NCI-H526 (cell line): Measurements from ENCODE around the gene PNMA8C.
"Not testable (repeated sequence)": the region's sequence is repeated elsewhere in the genome, so short reads cannot be mapped to it uniquely, and the experiment has no call there.

ENCODE experiments used
- DNase-seq, 2 experiments: peaks; one replicate each; lab custom pipeline; 2025; lab: John Stamatoyannopoulos, UW

PNMA8C gene

DNA sequence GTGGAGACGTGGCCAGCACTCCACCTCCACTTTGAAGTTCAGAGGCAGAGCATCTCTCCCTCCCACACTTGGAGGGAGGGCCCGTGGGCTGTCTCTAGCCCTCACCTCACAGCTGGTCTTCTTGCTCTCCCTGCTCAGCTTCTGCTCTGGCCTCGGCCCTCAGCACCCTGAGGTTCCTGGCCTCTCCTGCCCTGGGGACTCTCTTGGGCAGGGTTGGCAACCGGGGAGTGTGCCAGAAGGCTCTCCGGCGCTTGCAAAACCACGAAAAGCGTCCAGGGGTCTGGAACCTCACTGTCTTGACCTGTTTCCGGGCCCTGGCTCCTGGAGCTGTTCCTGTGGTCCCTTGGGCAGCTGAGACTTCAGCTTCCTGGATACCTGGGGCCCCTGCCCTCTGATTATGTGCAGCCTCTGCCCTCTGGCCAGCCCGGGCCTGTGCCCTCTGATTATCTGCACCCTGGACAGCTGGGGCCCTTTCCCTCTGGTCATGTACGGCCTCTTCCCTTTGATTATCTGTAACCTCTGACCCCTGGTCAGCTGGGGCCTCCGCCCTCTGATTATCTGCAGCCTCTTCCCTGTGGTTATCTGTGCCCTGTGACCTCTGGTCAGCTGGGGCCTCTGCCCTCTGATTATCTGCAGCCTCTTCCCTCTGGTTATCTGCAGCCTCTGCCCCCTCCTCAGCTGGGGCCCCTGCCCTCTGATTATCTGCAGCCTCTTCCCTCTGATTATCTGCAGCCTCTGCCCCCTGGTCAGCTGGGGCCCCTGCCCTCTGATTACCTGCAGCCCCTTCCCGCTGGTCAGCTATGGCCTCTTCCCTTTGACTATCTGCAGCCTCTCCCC lies 17.4 kb downstream of the PNMA8C start:
- no peak for DNase-seq

DNA sequence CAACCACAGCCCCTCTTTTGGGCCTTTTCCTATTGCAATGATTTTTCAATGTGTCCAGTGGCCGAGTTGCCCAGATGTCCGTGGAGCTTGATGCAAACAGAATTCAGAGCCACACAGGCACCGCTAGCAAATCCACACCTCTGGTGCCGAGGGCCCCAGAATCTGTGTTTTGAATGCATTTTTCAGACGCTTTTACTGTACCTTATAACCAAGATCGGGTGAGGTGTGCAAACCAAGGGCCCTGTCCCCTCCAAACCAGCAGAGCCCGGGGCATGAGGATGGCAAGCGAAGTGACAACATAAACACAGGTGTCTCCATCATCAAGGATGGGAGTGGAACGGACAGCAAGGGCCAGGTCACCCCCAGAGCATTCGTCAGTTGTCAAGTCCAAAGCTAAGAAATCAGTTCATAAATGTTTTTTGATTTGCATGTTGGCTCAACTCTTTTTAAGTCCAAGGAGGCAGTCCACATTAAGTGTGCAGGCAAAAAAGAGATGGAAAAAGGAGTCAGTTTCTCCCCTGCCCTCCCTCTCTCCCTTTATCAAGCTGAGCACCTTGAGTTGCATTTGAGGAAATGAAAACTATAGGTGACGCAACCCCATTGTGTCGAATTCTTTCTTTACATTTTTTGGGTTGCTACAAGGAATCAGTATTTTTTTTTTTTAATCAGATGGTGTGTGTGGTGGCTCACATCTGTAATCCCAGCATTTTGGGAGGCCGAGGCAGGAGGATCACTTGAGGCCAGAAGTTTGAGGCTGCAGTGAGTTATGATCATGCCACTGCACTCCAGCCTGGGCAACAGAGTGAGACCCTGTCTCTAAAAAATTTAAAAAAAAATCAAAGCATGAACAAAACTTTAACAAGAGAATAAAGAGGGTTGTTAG lies 18.3 kb downstream of the PNMA8C start:
- no peak for DNase-seq

DNA sequence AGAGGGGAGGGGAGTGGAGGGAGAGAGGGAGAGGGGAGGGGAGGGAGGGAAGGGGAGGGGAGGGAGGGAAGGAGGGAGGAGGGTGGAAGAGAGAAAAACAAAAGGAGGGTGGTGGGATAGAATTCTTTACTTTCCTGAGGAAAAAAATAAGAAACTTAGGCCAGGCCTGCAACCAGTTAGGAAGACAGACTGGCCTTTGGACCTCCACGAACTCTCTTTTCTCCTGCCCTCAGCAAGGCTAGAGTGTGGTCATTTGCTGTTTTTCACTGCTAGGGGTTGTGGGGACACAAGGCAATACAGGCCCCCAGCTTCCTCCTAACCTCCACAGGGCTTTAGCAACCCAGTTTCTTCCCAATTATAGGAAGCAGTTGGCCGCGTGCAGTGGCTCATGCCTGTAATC lies 19.5 kb downstream of the PNMA8C start:
- DNase-seq = no peak

DNA sequence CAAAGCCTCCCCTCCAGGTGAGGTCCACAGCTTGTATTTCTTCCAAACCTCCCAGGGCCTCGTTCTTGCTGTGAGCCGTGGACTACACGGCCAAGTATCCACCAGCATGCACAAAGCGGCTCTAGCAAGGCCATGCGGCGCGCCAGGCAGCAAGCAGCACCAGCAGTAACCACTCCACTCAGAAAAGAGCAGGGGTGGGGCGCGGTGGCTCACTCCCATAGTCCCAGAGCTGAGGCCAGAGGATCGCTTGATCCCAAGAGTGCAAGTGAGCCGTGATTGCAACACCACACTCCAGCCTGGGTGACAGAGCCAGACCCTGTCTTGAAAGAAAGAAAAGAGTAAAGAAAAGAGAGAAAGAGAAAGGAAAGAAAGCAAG lies 20.1 kb downstream of the PNMA8C start:
- DNase-seq = no peak

DNA sequence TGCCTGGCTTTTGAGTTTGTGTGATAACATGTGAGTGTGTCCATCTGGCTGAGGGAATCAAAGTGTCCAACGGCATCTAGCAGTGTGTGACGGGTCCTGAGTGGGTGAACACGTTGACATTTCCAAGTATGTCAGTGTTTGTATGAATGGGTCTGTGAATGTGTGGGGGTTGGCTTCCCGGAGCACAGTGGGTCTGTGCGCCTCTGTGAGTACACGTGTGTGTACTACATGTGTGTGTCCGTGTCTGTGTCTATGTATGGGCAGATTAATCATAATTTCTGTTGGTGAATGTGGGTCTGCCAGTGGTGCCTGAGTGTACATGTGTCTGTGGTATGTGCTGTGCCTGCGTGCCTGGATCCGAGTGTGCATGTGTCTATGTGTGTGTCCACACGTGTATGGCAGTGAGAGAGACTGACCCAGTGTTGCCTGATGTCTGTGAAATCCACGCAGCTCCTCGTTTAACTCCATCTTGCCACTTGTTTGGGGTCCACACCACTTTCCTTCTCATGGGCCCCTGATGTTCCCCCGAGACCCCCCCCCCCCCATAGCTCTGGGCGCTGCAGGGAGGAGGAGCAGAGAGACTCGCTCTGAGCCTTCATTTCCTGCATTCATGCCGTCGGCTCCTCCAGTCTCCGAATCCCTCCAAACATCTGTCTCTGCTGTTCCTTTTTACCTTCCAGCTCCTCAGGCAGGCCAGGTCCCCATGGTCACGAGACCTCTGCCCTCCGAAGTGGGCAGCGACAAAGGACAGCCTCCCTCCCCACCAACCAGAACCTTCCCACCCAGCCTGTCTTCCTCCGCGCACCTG lies 20.7 kb downstream of the PNMA8C start:
- DNase-seq = no peak

DNA sequence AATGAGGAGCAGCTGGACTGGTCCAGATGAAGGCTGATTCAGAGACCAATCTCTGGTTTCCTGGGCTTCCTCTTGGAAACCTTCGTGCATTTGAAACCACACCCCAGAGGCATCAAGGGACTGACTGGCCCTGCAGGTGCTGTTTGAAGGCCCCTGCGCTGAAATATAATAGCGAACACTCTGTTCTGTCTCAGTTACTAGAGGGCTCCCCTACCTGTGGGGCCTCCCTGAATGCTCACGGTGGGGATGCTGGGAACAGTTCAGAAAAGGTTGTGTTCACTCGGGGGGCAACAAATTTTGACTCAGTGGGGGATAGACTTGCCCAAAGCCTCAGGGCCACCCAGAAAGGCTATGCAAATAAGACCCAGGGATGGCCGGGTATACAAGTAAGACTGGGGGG lies 21.8 kb downstream of the PNMA8C start:
- DNase-seq = peak in 1 of 2 experiments; percentile 48

DNA sequence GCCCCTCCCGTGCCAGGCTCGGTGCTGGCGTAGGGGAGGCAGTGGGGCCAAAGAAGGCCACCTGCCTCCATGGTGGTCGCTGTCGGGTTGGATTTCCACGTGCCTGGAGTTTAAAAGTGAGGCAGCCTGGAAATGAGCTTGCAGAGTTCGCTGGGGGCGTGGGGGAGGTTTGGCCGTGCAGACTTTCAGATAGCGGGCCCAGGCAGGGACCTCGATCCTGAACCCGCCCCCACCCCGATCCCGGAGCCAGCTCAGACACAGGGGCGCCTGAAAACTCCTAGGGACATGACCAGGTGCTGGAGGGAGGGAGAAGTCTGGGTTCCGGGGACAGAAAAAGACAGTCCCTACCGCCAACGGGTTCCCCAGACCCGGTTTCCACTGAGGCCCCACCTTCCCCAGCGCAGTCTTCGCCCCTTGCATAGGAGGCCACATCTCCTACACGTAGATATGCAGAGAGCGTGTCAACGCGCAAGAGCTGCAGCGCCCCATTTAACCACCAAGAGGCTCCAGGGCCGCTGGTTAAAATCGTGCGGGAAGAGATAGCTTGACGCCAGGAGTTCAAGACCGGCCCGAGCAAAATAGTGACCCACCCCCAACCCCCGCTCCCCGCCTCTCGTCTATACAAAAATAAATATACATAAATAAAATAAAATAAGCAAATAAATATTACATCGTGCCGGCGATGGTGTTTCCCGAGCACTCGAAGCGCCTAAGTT lies 23.8 kb downstream of the PNMA8C start:
- peak in 1 of 2 experiments; percentile 41 for DNase-seq

DNA sequence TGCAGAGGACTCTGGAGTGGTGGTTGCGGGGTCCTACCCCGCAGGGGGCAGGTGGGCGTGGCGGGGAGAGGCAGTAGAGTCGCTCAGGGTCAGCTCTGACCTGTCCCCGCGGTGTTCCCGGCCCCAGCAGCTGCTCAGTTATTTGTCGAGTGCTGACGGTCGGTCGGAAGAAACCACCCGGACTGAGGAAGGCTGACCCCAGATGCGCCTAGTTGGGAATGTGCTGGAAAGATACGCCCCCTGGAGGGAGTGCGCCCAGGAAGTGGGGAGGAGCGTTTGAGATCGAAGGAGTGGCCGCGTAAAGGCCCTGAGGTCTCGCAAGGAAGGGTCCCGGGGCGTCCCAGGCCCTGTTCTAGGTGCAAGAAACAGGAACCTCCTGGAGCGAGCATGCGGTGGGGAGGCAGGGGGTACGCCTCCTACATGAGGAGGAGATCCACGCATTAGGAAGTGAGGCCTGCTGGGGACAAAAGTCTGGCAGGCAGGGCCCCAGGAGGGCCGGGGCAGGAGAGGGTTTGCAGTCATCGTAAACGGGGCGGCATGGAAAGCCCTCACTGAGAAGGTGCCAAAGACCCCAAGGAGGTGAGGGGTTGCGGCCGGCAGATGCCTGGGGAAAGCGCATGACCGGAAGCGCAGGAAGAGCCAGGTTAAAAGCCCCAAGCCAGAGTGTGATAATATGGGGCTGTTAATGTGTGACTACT lies 24.5 kb downstream of the PNMA8C start:
- DNase-seq = peak in 1 of 2 experiments; percentile 43

DNA sequence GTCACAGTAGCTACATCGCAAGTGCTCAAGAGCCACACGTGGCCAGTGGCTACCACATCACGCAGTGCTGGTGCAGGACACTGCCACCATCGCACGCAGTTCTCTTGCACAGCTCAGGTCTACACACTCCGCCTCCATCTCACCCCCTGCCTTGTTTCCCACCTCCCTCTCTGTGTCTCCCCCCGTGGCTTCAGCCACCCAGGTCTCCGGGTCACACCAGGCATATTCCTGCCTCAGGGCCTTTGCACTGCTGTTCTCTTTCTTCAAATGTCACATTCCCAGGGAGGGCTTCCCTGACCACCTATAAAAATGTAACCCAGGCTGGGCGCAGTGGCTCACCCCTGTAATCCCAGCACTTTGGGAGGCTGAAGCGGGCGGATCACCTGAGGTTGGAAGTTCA lies 26.0 kb downstream of the PNMA8C start:
- DNase-seq = no peak

DNA sequence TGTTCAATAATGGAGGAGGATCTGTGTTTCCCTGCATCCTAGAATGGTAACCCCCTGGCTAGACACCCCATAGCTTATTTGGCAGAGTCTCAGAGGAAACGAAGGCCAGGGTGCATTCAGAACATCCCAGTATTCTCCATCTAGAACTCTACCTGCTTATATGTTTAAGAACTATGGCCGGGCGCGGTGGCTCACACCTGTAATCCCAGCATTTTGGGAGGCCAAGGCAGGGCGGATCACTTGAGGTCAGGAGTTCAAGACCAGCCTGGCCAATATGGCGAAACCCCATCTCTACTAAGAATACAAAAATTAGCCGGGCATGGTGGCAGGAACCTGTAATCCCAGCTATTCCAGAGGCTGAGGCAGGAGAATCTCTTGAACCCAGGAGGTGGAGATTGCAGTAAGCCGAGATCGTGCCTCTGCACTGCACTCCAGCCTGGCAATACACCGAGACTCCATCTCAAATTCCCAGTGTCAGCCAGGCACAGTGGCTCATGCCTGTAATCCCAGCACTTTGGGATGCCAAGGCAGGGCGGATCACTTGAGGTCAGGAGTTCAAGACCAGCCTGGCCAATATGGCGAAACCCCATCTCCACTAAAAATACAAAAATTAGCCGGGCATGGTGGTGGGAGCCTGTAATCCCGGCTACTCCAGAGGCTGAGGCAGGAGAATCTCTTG lies 30.8 kb downstream of the PNMA8C start:
- DNase-seq = not testable (repeated sequence)

DNA sequence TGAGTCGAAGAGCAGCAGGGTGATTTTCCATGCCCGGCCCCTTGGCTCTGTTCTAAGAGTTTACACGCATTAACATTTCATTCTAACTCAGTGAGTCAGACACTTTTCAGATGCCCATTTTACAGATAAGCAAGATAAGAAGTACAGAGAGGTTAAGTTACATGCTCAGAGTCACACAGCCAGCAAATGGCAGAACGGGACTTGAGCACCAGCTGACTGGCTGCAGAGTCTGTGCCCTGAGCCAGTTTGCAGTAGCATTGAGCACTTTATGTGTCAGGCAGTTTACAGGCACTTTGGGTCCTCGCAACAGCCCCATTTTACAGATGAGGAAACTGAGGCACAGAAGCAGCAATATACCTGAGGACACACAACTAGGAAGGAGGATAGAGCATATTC lies 34.3 kb downstream of the PNMA8C start:
- DNase-seq = no peak

DNA sequence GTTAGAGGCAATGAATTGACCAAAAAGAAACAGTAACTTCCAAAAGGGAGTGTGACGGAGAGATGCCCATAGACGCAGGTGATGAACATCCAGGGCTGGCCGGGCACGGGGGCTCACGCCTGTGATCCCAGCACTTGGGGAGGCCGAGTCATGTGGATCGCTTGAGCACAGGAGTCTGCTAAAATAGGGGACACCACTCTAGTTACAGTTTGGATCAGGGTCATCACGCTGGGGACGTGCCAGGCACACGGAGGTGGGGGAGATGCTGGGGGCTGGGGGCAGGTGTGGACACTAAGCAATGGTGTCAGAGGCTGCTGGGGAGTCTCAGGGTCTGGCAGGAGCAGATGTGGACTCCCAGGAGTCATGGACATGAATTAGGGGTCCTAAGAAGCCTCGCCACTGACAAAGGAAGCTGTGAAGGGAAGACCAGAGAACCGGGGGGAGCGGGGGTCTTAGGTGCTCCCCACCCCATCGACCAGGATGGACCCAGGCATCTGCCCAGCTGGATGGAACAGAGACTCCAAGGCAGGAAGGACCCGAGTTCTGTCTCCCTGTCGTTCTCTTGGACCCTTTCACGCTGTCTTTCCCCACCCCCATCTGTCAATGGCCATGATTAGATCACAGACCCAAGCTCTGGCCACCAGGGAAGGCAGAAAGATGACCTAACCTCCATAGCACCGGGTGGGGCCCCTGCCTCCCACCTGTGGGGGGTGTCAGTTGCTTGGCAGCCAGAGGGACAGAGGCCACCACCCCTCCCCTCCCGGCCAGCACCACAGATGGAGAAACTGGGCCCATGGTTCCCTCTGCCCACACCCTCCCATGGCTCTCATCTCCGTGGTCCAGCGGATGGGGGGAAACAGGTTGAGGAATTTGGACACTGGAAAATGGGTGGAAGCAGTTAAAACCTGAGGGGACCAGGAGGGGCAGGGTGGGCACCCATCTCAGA lies 35.0 kb downstream of the PNMA8C start:
- no peak for DNase-seq

DNA sequence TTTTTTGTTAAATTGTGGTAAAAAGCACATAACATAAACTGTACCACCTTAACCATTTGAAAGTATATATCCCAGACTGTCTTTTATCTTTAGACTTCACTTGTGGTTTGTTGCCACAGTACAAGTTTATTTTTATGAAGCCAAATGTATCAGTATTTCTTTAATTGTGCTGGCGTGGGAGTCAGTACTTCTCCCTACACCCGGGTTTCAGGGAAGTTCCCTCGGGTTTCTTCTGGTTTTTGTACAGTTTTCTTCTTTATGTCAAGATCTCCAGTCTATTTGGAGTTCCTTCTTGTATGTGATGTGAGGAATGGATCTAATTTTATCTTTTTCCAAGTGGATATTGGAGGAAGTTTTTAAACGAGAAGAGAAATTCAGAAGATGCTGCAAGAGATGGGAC lies 35.9 kb downstream of the PNMA8C start:
- DNase-seq = no peak

DNA sequence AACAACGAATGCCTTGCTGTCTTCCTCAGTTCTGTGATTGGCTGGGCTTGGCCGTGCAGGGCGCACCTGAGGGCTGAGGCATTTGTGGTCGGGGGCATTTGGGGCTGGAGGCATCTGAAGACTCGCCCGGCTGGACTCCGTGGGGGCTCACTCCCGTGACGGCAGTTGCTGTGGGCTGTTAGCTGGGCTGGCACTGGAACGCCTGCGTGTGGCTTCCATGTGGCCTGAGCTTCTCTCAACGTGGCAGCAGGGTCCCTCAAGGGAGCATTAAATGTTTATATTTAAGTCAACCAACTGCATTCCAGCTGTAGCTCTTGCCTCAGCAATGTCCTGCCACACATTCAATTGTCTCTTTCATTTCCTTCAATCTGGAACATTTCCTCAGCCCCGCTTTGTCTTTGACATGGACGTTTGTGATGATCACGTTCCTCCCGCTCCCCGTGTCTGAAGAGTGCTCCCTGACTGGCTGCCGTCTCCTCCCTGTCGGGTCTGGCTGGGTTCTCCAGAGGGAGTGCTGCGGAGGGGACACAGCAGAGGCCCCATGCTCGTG lies 36.4 kb downstream of the PNMA8C start:
- DNase-seq = no peak

DNA sequence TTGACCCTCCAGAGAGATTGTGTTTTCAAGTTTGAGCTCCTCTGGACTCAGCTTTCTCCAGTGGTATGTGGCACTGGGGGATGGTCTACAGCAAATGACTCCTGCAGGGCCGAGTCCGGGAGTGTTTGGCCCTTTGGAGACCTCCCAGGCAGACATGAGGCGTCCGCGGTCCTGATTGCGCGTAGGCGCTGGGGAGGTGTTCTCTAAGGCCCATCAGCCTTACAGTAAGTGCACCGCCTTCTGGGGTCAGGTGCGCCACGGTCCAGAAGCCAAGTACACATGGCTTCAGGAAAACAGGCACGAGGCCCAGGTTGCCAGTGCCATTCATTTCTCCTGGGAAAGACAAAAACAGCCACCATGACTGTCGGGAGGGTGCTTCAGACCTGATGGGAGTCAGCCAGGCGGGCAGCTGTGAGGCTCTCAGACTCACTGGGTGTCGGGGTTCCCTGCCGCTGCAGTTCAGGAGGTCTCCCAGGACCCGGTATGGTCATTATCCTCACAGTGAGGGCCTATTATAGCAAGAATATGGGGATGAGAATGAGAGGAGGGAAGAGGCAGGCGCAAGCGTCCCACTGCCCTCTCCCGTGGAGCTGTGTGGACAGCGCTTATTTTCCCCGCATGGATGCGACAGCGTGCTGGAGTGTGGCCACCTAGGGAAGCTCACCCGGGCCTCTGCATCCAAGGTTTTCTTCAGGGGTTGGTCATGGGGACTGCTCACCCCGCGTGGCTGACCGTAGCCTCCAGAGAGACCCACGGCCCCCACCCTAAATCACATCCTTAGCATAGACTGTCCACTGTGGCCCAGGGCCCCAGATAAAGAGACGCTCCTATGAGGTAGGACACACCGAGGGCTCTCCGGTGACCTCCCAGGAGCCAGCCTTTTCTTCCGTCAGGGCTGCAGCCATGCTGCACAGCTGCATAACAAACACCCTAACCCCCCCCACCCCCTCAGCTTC lies 37.2 kb downstream of the PNMA8C start:
- no peak for DNase-seq

DNA sequence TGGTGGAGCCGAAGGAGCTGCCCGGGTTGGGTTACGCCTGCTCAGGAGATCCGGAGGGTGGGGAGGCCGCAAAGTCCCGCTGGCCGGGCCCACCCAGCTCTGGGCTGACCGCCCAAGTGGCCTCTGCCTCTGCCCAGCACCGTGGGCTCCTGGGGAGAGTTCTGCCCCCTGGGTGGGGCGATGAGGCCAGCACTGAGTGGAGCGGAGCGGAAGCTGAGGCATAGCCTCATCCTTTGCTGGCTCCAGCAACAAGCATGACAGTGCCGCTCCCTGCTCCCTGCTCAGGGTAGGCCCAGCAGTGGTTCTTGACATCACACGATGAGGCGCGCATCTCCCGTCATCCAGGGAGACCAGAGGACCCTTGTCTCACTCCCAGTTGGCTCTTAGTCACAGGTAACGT lies 37.9 kb downstream of the PNMA8C start:
- DNase-seq = no peak

DNA sequence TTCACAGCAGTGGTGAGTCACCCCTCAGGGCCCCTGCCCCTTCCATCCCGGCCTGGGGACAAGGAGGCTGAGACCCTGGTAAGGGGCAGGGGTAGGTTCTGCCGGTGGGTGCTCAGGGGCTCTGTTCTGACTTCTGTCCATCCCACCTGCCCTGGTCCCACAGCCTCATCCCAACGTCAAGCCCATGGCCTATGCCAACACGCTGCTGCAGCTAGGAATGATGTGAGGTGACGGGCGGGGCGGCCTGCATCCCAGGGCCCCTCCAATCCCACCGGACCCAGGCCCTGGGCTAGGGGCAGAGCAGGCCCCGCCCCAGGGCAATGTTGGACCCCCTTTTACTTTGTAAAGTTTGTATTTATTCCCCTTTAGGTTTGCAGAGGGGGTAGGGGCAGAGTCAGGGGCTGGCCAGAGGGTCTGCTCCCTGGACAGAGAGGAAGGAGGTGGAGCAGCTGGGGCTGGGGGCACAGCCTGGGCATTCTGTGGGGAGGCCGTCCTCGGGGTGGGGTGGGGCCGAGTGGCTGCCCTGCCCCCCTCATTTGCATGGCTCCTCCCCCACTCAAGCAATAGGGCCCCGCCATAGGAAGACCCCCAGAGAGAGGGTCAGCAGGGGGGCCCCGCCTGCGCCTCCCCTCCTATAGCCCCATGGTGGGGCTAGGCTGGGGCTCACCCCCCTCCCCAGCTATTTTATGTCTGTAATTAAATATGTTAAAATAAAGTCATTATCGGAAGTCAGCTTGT lies 38.4 kb downstream of the PNMA8C start:
- no peak for DNase-seq
